ENCODE data around the gene LZTFL1. TPM values are rescaled to one million over a fixed set of nuclear protein-coding genes. Genes with fewer than 3 reads are reported as not detected.

LZTFL1 gene
- total and polyA plus RNA-seq, 4 donors = 7.7 to 45.1 (median 22.3) TPM

GRCh38 chr3:45807681-45808540, 34.0 kb downstream of the LZTFL1 start:
- Histone ChIP-seq H3K9ac (ENCODE audit: insufficient read depth in 1 of 2, low read length in 2 of 2) (peak overlapping the region in 1 of 2 donors; percentile 33), H3K4me3 (no peak overlapping the region), H3K27ac (ENCODE audit: low read depth in 1 of 2, low read length in 1 of 2) (no peak overlapping the region), H3K27me3 (ENCODE audit: control insufficient read depth in 3 of 3, insufficient read depth in 3 of 3, low read length in 2 of 3) (no peaks in the 10 kb centered on the region), H3K36me3 (ENCODE audit: control insufficient read depth in 4 of 4, insufficient read depth in 4 of 4, low read length in 4 of 4) (no peaks in the 10 kb centered on the region), H3K9me3 (ENCODE audit: control insufficient read depth in 4 of 4, insufficient read depth in 3 of 4, low read length in 3 of 4) (no peaks in the 10 kb centered on the region), H3K4me1 (ENCODE audit: control insufficient read depth in 5 of 5, insufficient read depth in 5 of 5, low read length in 5 of 5) (peaks cover 0 to 15% (median 0%) of the 10 kb centered on the region in 5 donors)
- no peak for TF ChIP-seq CTCF (IDR thresholded peaks at IDR 0.05; ENCODE audit: control extremely low read depth, extremely low read depth)
- ATAC-seq (ENCODE audit: insufficient read depth, low FRiP score) = no peak
- no peak for DNase-seq
- 78 to 80% methylated on average over 10 of the region's 10 CpGs for WGBS, 2 donors

- no peaks in the 10 kb centered on the region for H3K9me3 ChIP-seq (ENCODE audit: control insufficient read depth in 4 of 4, insufficient read depth in 3 of 4, low read length in 3 of 4)
- ATAC-seq (ENCODE audit: insufficient read depth, low FRiP score) (no peak), DNase-seq (no peak)
- H3K27ac ChIP-seq (ENCODE audit: low read depth in 1 of 2, low read length in 1 of 2) = peak overlapping the region in 1 of 2 donors; percentile 57
- H3K36me3 ChIP-seq (ENCODE audit: control insufficient read depth in 4 of 4, insufficient read depth in 4 of 4, low read length in 4 of 4) = peaks cover 0 to 2% (median 0%) of the 10 kb centered on the region in 4 donors
- H3K27me3 ChIP-seq (ENCODE audit: control insufficient read depth in 3 of 3, insufficient read depth in 3 of 3, low read length in 2 of 3) = no peaks in the 10 kb centered on the region
- no peak overlapping the region for H3K9ac ChIP-seq (ENCODE audit: insufficient read depth in 1 of 2, low read length in 2 of 2)
- no peak for TF ChIP-seq CTCF (IDR thresholded peaks at IDR 0.05; ENCODE audit: control extremely low read depth, extremely low read depth)
- 74 to 89% methylated on average over 3 of the region's 3 CpGs for WGBS, 2 donors
- H3K4me1 ChIP-seq (ENCODE audit: control insufficient read depth in 5 of 5, insufficient read depth in 5 of 5, low read length in 5 of 5) = peaks cover 0 to 15% (median 0%) of the 10 kb centered on the region in 5 donors
- H3K4me3 ChIP-seq = no peak overlapping the region
Observed at GRCh38 chr3:45807133-45807532, 34.8 kb downstream of the LZTFL1 start.

GRCh38 chr3:45806072-45806471, 35.8 kb downstream of the LZTFL1 start:
- Histone ChIP-seq H3K9ac (ENCODE audit: insufficient read depth in 1 of 2, low read length in 2 of 2) (no peak overlapping the region), H3K27ac (ENCODE audit: low read depth in 1 of 2, low read length in 1 of 2) (no peak overlapping the region), H3K9me3 (ENCODE audit: control insufficient read depth in 4 of 4, insufficient read depth in 3 of 4, low read length in 3 of 4) (peaks cover 0 to 1% (median 0%) of the 10 kb centered on the region in 4 donors), H3K36me3 (ENCODE audit: control insufficient read depth in 4 of 4, insufficient read depth in 4 of 4, low read length in 4 of 4) (peaks cover 0 to 3% (median 0%) of the 10 kb centered on the region in 4 donors), H3K4me3 (no peak overlapping the region), H3K27me3 (ENCODE audit: control insufficient read depth in 3 of 3, insufficient read depth in 3 of 3, low read length in 2 of 3) (no peaks in the 10 kb centered on the region), H3K4me1 (ENCODE audit: control insufficient read depth in 5 of 5, insufficient read depth in 5 of 5, low read length in 5 of 5) (peaks cover 0 to 15% (median 0%) of the 10 kb centered on the region in 5 donors)
- TF ChIP-seq CTCF (IDR thresholded peaks at IDR 0.05; ENCODE audit: control extremely low read depth, extremely low read depth) = no peak
- DNase-seq (peak in 1 of 3 donors; percentile 40), ATAC-seq (ENCODE audit: insufficient read depth, low FRiP score) (peak; percentile 14)
- 67 to 93% methylated on average over 3 of the region's 3 CpGs for WGBS, 2 donors

Measured in lung (tissue), 12 donors.